Measurements from ENCODE around the gene AKNA.

AKNA gene

GRCh38 chr9:114303977-114304376, 83.8 kb downstream of the AKNA start:
- no peak for DNase-seq (ENCODE audit: low spot score)

GRCh38 chr9:114303571-114303970, 84.2 kb downstream of the AKNA start:
- no peak for DNase-seq (ENCODE audit: low spot score)

GRCh38 chr9:114302727-114303126, 85.1 kb downstream of the AKNA start:
- no peak for DNase-seq (ENCODE audit: low spot score)

GRCh38 chr9:114301798-114302565, 85.8 kb downstream of the AKNA start:
- DNase-seq (ENCODE audit: low spot score) = no peak

- DNase-seq (ENCODE audit: low spot score) = no peak
These were observed 86.7 kb downstream of the AKNA start for GRCh38 chr9:114300846-114301797.

- no peak for DNase-seq (ENCODE audit: low spot score)
These were observed 87.5 kb downstream of the AKNA start for GRCh38 chr9:114300153-114300845.

- DNase-seq (ENCODE audit: low spot score) = no peak
These were observed 88.3 kb downstream of the AKNA start for GRCh38 chr9:114299286-114300152.

- DNase-seq (ENCODE audit: low spot score) = no peak
These were observed 91.4 kb downstream of the AKNA start for GRCh38 chr9:114296338-114296737.

GRCh38 chr9:114294664-114295063, 93.1 kb downstream of the AKNA start:
- no peak for DNase-seq (ENCODE audit: low spot score)

GRCh38 chr9:114291886-114292590, 95.7 kb downstream of the AKNA start:
- DNase-seq (ENCODE audit: low spot score) = no peak

- DNase-seq (ENCODE audit: low spot score) = peak; percentile 51
These were observed 96.7 kb downstream of the AKNA start for GRCh38 chr9:114291064-114291474.

- DNase-seq (ENCODE audit: low spot score) = no peak
These were observed 97.2 kb downstream of the AKNA start for GRCh38 chr9:114290561-114290986.

GRCh38 chr9:114289571-114290481, 98.0 kb downstream of the AKNA start:
- no peak for DNase-seq (ENCODE audit: low spot score)

- no peak for DNase-seq (ENCODE audit: low spot score)
These were observed 98.7 kb downstream of the AKNA start for GRCh38 chr9:114289106-114289505.

GRCh38 chr9:114288193-114289091, 99.3 kb downstream of the AKNA start:
- no peak for DNase-seq (ENCODE audit: low spot score)

GRCh38 chr9:114287763-114288192, 100.0 kb downstream of the AKNA start:
- no peak for DNase-seq (ENCODE audit: low spot score)

GRCh38 chr9:114287001-114287762, 100.6 kb downstream of the AKNA start:
- no peak for DNase-seq (ENCODE audit: low spot score)

All from pons (tissue), 1 donor.